TTC549 (cell line): ENCODE data around the gene TTC23L.
"Not testable (repeated sequence)": the region's sequence is repeated elsewhere in the genome, so short reads cannot be mapped to it uniquely, and the experiment has no call there.

Source experiments
- FAIRE-seq: peaks from 2 replicates; lab custom pipeline; 2012; peaks lifted over from hg19 to GRCh38; lab: Jason Lieb, UNC

Gene TTC23L

DNA sequence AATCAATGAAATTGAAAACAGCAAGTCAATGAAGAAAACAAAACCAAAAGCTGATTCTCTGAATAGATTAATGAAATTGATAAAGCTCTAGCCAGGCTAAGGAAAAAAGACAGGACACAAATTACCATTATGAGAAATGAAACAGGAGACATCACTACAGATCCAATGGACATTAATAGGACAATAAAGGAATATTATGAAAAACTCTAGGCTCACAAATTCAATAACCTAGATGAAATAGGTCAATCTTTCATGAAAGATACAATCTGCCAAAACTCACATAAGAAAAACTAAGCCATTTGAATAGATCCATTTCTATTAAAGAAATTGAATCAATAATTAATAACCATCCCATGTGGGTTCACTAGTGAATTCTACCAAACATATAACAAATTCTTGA lies 37.3 kb downstream of the TTC23L start:
- FAIRE-seq, result no peak

DNA sequence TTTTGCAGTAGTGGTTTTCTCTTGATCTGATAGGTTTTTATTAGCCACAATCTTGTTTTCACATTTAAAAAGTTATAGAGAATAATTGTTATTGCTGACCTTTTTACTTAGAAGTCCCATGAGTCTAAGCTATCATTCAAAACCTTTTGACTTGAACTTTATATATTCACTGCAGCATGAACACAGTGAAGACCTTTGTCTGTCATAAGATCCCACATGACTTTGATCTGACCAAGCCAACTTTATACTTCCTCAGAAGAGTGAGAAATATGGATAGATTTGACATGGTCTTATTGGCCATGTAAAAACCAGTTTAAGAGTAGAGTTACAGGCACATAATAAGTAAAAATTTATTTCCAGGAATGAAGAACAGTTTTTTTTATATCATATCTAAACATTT lies 42.3 kb downstream of the TTC23L start:
- no peak for FAIRE-seq

DNA sequence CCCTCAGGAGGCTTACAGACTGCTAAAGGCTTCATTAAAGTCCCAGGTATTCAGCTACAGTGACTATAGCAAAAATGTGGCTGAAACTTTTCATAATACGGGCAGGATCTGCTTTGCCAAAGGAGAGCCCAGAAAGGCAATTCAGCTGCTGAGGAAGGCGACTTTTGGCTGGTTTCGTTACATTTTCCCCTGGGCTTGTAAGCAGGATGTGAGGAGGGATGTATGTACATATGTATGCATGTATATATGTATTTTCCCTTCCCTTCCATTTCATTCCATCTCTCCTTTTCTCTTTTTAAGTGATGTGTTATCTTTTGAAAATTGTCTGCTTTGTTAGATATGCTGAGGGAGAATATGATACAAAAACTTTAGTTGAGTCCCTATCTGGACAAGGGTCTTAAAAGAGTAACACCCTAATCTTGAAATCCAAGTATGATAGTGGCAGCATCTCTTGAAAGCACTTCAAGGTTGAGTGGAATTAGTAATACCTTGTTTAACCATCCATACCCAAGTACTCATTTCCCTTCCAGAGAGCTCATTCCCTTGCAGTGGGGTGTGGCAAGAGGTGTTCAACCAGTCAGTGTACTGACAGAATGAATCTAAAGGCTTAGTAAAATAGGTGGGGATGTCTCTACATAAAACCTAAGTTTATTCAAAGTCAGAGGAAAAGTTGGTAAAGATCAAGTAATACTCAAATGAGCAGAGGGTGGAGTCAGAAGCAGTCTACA lies 47.6 kb downstream of the TTC23L start:
- FAIRE-seq, result no peak

GRCh38 chr5:34889394-34889793 lies 50.4 kb downstream of the TTC23L start:
- FAIRE-seq, result no peak

DNA sequence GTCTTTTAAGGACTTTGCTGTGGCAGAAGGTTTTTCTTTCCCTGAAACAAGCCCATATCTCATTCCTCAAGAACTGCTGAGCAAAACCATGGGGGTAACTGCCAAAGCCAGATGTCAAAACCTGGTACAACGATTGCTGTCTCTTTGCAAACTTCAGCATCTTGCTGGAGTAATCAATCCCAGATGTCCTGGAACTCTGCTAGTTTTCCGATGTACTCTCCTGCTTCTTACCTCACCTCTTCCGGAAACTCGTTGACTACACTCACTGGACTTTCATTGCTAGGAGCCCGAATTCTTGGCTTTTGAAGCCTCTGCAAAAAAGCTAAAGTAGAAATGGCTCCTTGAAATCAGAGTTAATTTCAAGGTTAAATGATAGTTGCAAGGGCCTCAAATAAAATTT lies 53.0 kb downstream of the TTC23L start:
- no peak for FAIRE-seq

GRCh38 chr5:34892414-34892813 lies 53.5 kb downstream of the TTC23L start:
- FAIRE-seq, result no peak

DNA sequence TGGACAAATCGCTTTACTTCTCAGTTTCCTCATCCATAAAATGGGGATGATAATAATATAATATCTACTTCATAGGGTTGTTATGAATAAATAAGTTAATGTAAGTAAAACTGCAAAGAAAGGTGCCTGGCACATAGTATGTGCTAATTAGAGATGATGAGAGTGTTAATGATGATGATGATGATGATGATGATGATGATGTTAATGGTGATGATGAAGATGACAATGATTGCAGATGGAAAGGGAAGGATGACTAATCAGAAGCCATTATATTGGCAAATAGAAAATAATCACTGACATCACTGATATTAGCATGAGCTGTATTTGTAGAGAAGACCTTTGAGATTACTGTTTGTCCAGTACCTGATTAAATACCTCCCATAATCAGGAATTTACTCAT lies 55.8 kb downstream of the TTC23L start:
- FAIRE-seq, result no peak

DNA sequence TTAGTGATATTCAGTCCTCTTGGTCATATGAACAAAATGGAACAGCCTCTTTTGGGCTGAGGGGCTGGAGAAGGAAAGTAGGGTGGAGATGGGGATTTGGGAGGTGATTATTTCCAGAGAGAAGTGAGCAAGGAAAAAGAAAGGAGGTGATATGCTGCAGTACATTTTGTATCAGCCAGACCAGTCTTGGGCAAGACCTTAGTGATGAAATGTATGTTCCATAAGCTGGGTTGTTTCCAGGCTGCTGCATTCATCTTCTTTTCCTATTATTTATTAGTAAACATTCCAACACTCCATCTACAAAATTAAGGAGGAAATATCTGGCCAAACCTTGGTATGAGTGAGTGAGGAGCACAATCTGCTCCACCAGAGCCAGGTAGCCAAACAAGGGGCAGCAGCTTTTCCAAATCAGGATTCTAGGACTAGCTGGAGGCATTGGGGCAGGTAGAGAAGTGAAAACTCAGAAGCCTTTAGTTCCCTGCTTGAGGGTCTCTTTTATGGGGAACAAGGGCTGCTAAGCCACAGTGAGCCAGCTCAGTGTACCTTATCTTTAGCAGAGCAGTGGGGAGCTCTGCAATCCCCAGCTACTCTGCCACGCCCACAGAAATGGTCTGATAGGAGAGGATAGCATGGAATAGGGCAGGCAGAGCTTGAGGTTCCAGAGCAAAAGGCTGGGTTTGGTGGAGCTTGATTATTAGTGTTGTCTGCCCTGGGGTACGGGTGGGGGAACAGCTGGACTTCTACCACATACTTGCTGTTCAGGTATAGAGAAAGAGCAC lies 56.9 kb downstream of the TTC23L start:
- no peak for FAIRE-seq

DNA sequence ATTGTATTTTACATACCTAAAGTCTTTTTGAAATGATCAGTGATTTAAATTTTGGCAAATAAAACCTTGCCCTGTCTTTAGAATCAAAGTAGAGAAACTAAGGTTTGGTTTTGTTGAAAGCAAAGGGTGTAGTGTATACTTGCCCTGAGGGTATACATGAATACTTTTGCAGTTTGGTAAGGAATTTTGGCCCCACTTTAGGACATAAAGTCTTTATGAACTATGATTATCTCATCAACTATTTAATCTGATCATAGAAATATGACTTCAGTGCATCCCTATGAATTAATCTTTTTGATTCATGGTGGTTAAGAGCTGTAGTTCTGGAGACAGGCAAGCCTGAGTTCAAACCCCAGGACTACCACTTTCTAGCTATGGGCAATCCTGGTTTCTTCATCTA lies 58.7 kb downstream of the TTC23L start:
- FAIRE-seq, result no peak

- FAIRE-seq, result no peak
Measured at GRCh38 chr5:34898258-34898895, 59.4 kb downstream of the TTC23L start.

GRCh38 chr5:34899066-34899465 lies 60.1 kb downstream of the TTC23L start:
- no peak for FAIRE-seq

DNA sequence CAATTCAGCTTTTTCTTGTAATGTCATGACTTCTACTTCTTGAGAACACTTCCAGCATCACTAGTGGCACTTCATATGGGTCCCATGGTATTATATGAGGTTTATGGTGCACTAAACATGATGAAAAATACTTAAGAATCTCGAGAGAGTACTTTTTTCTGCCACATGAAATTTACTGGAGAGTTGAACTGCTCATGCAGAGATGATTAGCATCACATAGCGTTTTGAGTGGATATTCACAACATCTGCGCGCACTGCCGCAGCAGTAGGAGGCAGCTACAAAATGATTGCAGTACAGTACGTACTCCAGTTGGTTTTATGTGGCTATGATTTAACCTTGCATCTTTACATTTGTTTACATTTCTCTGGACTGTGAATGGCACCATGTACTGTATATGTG lies 61.7 kb downstream of the TTC23L start:
- no peak for FAIRE-seq

GRCh38 chr5:34903260-34903659 lies 64.3 kb downstream of the TTC23L start:
- FAIRE-seq, result no peak

DNA sequence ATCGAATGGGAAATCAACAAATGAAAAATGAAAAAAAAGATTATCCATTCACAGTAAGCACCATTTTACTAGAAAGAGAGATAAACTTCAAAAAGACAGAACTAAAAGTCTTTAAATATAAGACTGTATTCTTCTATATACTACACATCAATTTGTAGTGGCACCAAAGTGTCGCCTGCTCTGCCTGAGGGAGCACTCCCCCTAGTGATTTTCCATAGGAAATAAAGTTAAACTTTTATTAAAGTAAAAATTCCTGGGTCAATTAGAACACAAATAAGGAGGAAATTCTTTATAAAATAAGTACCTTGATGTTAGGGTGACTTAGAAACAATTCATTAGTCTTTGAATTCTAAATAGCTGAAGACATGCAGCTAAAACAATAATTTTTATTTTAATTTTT lies 66.6 kb downstream of the TTC23L start:
- peak; percentile 59 for FAIRE-seq

DNA sequence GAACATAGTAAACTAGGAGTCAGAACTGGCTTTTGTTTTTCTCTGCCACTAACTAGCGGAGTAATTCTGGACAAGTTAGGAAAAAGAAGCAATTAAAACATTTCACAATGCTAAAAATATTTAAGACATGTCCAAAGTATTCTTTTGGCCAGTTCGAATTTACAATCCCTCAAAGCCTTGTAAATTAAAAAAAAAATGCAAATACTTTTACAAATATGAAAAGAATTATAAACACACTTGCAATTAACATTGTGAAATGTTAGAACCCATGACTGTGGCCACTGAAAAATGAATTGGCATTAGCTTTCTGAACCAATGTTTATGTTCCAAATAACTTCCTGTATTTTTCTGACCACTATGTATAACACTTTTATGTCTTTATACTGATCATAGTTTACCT lies 74.1 kb downstream of the TTC23L start:
- no peak for FAIRE-seq

DNA sequence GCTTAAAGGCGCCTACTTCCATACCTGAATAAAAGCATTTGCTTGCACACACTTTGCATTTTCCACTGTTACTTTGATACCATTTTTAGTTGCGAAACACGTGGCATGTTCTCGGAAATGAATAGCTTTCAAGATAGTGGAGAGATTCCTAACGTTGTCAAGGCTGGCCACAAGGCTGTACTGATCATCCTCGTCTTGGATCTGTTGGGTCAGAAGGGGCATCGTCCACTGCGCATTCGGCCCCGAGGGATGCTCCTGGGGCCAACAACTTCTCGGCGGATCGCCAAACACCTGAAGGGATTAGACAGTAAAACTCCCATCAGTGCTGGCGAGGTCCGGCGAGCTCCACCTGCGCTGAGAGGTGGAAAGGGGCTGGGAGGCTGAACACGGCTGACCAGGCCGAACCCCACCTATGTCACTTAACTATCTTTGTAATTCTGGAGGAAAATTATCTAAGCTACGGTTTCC lies 75.7 kb downstream of the TTC23L start:
- FAIRE-seq, result no peak

GRCh38 chr5:34915139-34915855 lies 76.3 kb downstream of the TTC23L start, which contains the start of the genes BRIX1 and RAD1:
BRIX1 (plus strand) TSS chr5:34915711; CDS start chr5:34915739, 28 bp downstream.
RAD1 (minus strand) TSS chr5:34915504; CDS start chr5:34914892, 612 bp downstream.
- FAIRE-seq, result peak; percentile 69

GRCh38 chr5:34915856-34916192 lies 76.9 kb downstream of the TTC23L start:
- no peak for FAIRE-seq

DNA sequence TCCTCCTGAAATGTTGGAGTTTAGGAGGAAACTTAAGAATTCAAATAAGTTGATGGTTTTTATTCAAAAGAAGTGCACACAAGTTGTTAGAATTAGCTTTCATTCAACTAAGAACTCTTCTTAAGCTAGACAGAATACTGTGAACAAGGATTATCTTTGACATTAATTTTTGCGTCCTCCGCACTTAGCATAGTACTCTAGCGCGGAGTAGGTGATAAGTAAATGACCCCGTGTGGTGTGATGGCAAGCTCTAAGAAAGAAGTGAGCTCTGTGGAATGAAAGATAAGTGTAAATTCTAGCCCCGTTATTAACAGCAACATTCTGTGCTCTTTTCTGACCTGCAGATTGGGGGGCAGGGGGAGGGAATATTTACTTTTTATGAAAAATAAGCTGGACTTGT lies 77.6 kb downstream of the TTC23L start:
- no peak for FAIRE-seq

GRCh38 chr5:34918025-34918424 lies 79.1 kb downstream of the TTC23L start:
- no peak for FAIRE-seq

DNA sequence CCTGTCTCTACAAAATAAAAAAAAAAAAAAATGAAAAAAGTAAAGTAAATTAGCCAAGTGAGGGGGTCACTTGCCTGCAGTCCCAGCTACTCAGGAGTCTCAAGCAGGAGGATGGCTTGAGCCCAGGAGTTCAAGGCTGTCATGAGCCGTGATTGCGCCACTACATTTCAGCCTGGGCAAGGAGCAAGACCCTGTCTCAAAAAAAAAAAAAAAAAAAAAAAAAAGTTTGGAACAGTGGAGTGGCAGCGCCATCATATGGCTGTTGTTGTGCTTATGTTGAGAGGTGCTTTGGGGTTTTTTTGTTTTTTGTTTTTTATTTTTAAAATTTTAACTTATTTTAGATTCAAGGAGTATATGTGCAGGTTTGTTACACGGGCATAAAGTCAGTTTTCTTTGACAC lies 80.1 kb downstream of the TTC23L start:
- FAIRE-seq, result no peak

- not testable (repeated sequence) for FAIRE-seq
Measured at GRCh38 chr5:34923256-34923655, 84.3 kb downstream of the TTC23L start.
